ENCODE measurements around the gene CELF2. TPM values are rescaled to one million over a fixed set of nuclear protein-coding genes. Genes with fewer than 3 reads are reported as not detected.

CELF2 gene
- total RNA-seq, 3 donors from 2014 or later, result 40.0 to 178 (median 45.6) TPM

DNA sequence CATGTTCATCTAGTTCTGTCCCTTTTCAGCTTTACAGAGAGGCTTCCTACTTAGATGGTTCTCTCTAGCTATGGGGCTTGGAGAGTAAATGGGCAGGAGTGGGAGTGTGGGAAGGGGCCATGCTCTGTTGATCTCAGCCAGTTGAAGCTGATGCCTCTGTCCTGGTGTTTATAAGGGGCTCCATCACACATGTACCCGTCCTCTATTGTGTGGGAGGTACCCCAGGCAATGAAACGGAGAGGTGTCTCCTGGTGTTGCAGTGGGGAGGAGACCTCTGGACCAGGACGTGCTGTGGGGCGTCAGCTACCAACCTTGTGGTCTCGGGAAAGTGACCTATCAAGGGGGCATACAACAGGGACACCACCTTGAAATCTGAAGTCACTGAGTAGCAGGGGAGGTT, 173.5 kb downstream of the CELF2 start:
- Histone ChIP-seq H3K27me3 (no peaks in the 10 kb centered on the region), H3K27ac (no peak overlapping the region), H3K4me1 (no peaks in the 10 kb centered on the region), H3K36me3 (no peaks in the 10 kb centered on the region), H3K4me3 (no peak overlapping the region), H3K9me3 (no peaks in the 10 kb centered on the region)
- intact Hi-C loops (cut with DNase I; ENCODE audit: low total_unique reads), result no loop called here
- DNase-seq (ENCODE audit: low spot score in 2 of 2), result no peak
- TF ChIP-seq POLR2AphosphoS5 (IDR thresholded peaks at IDR 0.05) (no peak), POLR2A (IDR thresholded peaks at IDR 0.05) (no peak)
- TF ChIP-seq, protein P1, sequence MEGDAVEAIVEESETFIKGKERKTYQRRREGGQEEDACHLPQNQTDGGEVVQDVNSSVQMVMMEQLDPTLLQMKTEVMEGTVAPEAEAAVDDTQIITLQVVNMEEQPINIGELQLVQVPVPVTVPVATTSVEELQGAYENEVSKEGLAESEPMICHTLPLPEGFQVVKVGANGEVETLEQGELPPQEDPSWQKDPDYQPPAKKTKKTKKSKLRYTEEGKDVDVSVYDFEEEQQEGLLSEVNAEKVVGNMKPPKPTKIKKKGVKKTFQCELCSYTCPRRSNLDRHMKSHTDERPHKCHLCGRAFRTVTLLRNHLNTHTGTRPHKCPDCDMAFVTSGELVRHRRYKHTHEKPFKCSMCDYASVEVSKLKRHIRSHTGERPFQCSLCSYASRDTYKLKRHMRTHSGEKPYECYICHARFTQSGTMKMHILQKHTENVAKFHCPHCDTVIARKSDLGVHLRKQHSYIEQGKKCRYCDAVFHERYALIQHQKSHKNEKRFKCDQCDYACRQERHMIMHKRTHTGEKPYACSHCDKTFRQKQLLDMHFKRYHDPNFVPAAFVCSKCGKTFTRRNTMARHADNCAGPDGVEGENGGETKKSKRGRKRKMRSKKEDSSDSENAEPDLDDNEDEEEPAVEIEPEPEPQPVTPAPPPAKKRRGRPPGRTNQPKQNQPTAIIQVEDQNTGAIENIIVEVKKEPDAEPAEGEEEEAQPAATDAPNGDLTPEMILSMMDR (IDR thresholded peaks at IDR 0.05), result no peak

DNA sequence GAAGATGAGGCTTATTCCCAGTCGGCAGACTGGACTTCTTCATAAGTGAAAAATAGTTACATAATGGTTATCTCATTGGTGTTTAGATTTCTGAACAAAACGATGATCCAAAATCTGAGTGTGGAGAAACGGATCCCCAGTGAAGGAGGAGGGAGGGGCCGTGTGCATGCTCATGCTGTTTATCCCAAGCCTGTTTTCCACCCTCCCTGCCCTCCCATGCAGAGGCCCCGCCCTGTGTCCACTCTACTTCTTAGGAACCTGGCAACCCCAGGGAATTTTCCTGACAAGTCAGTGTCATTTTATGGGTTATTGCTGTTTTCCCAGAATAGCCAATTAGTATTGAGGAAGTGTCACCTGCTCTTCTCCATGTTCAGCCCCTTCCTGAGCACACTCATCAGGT, 174.0 kb downstream of the CELF2 start:
- no peaks in the 10 kb centered on the region for H3K27me3 ChIP-seq
- TF ChIP-seq, protein P1 (IDR thresholded peaks at IDR 0.05), result no peak
- TF ChIP-seq POLR2A (IDR thresholded peaks at IDR 0.05) (no peak), POLR2AphosphoS5 (IDR thresholded peaks at IDR 0.05) (no peak)
- H3K9me3 ChIP-seq, result no peaks in the 10 kb centered on the region
- no peaks in the 10 kb centered on the region for H3K36me3 ChIP-seq
- intact Hi-C loops (cut with DNase I; ENCODE audit: low total_unique reads), result no loop called here
- H3K27ac ChIP-seq, result no peak overlapping the region
- H3K4me1 ChIP-seq, result no peaks in the 10 kb centered on the region
- no peak for DNase-seq (ENCODE audit: low spot score in 2 of 2)
- no peak overlapping the region for H3K4me3 ChIP-seq

DNA sequence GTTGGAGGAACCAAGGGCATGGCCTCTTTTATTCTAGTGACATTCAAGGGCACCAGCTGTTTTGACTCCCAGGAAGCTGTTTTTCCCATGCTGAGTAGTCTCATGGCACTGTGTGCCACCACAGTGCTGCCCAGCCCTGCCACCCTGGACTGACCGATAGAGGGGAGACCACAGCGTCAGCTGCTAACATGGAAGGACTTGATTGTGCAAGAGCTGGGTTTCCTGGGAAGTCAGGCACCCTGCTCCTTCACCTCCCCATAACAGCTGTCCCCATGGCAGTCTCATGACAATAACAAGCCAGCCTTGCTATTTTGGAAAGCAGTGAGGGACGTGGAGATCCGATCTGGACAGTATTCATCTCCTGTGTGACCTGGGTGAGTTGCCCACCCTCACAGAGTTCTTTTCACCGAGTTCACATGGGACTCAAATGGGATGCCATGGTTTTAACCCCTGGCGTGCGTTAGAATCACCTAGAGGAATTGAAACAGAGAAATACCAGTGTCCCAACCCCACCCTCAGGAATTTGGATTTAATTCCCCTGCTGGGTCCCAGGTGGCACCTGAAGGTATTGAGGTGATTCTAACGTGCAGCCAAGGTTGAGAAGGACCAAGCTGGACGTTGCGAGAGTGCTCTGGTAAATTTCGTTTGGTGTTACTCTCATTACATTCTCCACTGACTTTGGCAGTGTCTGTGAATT, 174.8 kb downstream of the CELF2 start:
- DNase-seq (ENCODE audit: low spot score in 2 of 2), result no peak
- H3K4me1 ChIP-seq, result no peaks in the 10 kb centered on the region
- H3K9me3 ChIP-seq, result no peaks in the 10 kb centered on the region
- H3K27ac ChIP-seq, result no peak overlapping the region
- no peaks in the 10 kb centered on the region for H3K27me3 ChIP-seq
- no peak overlapping the region for H3K4me3 ChIP-seq
- TF ChIP-seq, protein P1 (IDR thresholded peaks at IDR 0.05), result no peak
- peak in 1 of 3 donors; percentile 22 for TF ChIP-seq POLR2AphosphoS5 (IDR thresholded peaks at IDR 0.05)
- intact Hi-C loops (cut with DNase I; ENCODE audit: low total_unique reads), result no loop called here
- no peaks in the 10 kb centered on the region for H3K36me3 ChIP-seq

DNA sequence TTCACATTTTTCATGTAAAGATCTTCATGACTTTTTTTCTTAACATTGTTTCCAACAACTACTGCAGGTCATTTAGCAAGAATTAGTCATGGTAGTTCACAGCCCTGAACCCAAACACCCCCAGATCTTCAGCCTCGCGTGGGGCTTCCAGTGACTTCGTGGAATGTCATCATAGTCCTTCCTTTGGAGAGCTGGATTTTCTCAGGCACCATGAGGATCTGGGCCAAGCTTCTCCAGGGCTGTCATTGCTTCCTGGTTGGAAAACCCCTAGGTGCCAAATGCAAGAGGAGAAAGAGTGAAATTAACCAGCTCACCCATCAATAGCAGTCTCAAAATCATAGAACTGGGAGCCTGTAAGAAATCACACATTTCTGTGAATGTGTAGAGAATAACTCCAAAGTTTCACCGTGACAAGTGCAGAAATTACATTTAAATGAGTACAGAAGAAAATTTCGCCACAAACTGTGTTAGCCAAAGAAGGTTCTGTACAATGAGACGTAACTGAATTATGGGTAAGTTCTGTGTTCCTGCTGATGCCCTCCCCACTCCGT, 175.4 kb downstream of the CELF2 start:
- Histone ChIP-seq H3K36me3 (no peaks in the 10 kb centered on the region), H3K9me3 (no peaks in the 10 kb centered on the region), H3K27me3 (no peaks in the 10 kb centered on the region), H3K4me3 (no peak overlapping the region), H3K4me1 (no peaks in the 10 kb centered on the region), H3K27ac (no peak overlapping the region)
- no peak for DNase-seq (ENCODE audit: low spot score in 2 of 2)
- TF ChIP-seq POLR2AphosphoS5 (IDR thresholded peaks at IDR 0.05) (no peak), POLR2A (IDR thresholded peaks at IDR 0.05) (no peak)
- TF ChIP-seq, protein P1 (IDR thresholded peaks at IDR 0.05), result no peak
- intact Hi-C loops (cut with DNase I; ENCODE audit: low total_unique reads), result no loop called here

DNA sequence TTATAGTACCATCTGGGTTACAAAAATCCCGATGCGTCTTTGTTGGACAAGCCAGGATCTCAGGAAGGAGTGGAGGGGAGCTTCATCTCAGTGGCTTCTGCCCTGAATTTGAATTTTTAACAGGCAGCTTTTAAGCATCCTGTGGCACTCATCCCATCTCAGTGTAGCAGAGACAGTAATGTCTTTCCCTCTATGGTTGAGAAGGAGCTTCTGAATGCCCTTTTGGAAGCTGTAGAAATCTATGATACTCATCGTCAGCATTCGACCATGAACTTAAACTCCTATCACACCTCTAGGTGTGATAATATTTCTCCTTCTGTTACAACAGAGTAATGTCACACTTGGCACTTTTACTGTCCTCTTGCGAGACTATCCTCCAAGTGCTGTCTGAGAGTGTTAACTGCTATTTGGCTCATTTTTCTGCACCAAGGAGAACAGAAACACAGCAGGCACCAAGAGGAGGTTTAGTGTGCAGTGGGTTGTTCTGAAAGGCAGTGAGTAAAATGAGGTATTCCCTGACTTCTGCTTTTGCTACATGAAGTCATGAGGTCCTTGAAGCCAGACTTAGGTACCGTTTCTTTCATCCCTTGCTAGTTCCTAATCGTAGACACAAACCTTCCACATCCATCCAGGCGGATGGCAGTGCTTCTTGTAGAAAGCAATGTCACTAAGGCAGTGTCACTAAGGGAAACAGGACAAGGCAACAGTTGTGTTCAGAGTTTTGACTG, 177.4 kb downstream of the CELF2 start:
- TF ChIP-seq POLR2A (IDR thresholded peaks at IDR 0.05) (no peak), POLR2AphosphoS5 (IDR thresholded peaks at IDR 0.05) (no peak)
- TF ChIP-seq, protein P1 (IDR thresholded peaks at IDR 0.05), result no peak
- no peak overlapping the region for H3K27ac ChIP-seq

More for the DNA sequence above, 177.4 kb downstream of the CELF2 start:
- no peaks in the 10 kb centered on the region for H3K36me3 ChIP-seq
- H3K4me3 ChIP-seq, result no peak overlapping the region
- DNase-seq (ENCODE audit: low spot score in 2 of 2), result no peak
- H3K27me3 ChIP-seq, result no peaks in the 10 kb centered on the region
- H3K9me3 ChIP-seq, result no peaks in the 10 kb centered on the region
- intact Hi-C loops (cut with DNase I; ENCODE audit: low total_unique reads), result loop anchor here (5.0 kb wide), 1 partner anchor 1938 kb away; no protein-coding TSS in a partner anchor
- no peaks in the 10 kb centered on the region for H3K4me1 ChIP-seq
